ENCODE measurements around the gene AMMECR1L.
"Not testable (repeated sequence)": the region's sequence is repeated elsewhere in the genome, so short reads cannot be mapped to it uniquely, and the experiment has no call there.

Gene AMMECR1L

DNA sequence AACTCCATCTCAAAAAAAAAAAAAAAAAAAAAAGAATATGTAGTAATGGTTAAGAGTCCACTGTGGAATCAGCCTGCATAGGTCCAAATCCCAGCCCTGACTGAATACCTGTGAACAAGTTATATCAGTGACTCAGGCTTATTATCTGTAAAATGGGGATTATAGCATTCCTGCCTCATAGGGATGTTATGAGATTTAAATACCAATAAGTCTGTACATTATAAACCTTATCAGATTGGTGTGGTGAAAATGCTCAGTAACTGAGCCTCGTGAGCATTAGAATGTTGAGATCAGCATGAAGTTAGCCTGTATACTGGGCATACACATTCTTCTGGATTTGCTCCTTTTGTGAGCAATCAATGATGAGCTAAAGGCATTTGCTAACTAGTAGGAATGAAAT, 3.0 kb upstream of the AMMECR1L start:
- no peak for DNase-seq (ENCODE audit: low read depth)

DNA sequence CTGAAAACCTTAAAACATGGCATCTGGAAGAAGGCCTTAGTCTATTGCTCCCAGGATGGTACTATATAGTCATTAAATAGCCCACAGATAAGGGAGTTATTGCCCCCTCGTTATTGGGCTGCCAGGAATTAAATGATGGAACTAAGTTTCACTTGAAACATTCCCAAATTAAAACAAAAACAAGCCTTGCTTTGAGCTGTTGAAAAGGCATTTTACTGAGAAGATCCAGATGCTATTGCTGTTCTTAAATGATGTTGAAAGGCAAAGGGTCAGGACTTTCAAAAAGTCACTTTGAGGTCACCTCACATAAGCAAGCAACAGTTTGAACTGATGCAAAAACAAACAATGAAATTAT, 2.0 kb upstream of the AMMECR1L start:
- no peak for DNase-seq (ENCODE audit: low read depth)
- H3K4me3 ChIP-seq (ENCODE audit: low read depth, low read length): peak overlapping the region; percentile 59

More for the DNA sequence above, 3.0 kb upstream of the AMMECR1L start:
- no peak overlapping the region for H3K4me3 ChIP-seq (ENCODE audit: low read depth, low read length)

DNA sequence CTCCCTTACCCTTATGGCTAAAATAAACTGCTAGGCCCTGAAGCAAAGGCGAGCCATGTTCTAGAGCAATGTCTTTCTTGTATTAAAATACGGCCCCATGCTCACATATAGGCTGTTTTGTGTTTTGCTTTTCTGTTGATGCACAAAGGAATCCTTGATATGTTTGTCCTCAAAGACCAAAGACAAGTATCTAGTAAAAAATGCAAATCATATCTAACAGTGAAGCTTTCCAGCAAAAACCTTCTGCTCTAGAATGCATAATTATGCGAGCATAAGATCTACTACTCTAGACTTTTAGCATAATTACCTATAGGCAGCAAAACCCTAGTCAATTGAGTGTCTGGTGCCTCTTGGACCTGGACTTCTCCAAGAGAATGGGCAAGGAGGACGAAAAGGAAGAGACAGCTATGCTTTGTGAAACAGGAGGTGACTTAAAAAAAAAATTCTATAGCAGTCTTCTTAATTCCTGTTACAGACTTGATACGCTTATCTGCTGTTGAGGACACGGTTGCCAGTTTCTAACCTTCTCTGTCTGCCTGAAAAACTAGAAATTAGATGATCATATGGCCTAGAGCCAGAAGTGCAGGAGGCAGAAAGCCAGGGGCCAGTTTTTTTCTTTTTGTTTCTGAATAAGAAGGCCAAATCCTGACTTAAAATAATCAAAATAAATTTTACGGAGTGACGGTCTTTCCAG, 1.5 kb upstream of the AMMECR1L start:
- no peak for DNase-seq (ENCODE audit: low read depth)
- peak overlapping the region; percentile 59 for H3K4me3 ChIP-seq (ENCODE audit: low read depth, low read length)

DNA sequence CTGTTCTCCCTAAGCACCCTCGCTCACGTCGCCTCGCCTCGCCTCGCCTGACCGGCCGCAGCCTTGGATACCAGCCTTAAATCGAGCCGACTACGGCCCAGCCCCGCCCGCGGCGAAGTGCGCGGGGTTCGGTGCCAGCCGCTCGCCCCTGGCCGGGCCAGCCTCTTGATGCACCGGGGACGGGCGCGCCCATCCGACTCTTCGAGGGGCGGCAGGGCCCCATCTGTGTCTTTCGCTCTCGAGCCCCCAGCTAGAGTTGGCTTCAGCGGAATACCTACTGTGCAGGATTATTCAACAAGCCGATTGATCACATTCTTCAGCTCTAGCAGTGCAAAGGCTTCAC, 808 bp upstream of the AMMECR1L start:
- DNase-seq (ENCODE audit: low read depth): not testable (repeated sequence)
- H3K4me3 ChIP-seq (ENCODE audit: low read depth, low read length): peak overlapping the region; percentile 59

DNA sequence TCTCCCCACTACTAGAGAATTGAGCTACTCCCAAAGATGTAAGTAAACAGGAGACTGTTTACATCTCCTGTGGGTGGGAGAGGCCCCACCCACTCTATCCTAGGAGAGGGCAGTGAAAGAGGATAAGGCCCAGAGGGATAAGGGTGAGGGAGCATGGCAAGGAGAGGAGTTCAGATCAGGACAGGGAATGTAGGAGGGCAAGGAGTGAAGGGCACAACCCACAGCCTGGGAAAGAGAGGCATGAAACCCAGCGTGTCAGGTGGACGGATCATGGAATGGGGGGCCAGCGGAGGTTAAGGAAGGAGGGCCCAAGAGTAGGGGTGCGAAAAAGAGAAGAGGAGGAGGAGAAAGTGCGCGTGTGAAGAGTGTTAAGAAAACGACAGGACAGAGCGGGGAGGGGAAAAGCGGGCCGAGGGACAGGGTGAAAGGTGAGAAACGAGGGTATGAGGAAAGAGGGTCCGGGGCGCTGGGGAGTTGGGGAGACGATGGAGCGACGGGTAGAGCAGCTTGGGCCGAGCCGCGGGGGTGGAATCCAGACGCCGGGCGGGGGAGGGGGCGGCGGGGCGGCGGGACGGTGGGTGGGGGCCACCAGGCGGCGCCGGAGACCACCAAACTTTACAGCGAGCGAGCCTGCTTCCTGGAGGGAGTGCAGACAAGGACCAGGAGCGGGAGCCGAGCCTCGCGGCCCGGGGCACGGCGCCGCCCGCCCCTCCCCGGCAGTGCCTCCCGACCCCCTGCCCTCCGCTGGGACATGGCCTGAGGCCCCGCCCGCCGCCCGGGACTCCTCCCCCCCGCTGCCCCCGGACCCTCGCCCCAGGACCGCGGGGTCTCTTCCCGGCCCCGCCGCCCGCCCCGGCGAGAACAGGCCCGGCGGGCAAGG, 655 bp downstream of the AMMECR1L start:
- not testable (repeated sequence) for DNase-seq (ENCODE audit: low read depth)
- peak overlapping the region; percentile 59 for H3K4me3 ChIP-seq (ENCODE audit: low read depth, low read length)

DNA sequence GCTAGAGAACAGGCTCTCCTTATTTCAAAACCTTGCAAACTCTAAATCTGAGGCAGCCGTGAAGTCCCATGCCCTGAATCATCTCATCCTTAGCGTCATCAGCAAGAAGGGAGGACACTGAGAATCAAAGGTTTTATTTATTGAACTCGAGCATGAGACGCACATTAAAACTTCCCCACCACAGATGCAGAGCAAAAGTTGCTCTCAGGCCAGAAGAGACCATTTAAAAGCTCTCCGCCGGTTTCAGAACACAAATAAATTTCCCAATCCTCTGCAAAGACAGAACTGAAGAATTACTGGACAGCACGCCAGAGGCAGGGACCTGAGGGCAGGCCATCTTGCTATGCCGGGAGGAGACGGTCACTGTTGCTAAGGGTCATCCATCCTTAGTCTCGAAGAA, 1.3 kb downstream of the AMMECR1L start:
- DNase-seq (ENCODE audit: low read depth): peak; percentile 46
- H3K4me3 ChIP-seq (ENCODE audit: low read depth, low read length): peak overlapping the region; percentile 57

DNA sequence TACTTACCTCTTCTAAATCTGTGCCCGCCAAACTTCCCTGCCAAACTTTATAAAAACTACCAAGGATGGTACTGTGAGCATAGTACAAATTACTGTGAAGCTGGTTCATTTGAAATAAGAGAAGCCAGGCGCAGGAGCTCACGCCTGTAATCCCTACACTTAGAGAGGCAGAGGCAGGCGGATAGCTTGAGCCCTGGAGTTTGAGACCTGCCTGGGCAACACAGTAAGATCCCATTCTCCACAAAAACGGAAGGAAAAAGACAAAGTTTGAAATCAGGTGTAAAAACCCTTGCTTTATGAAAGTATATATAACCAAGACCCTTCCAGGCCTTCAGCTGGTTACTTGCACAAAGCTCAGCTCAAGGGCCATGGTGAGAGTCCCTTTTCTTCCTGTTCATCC, 5.9 kb downstream of the AMMECR1L start:
- no peak for DNase-seq (ENCODE audit: low read depth)
- no peak overlapping the region for H3K4me3 ChIP-seq (ENCODE audit: low read depth, low read length)

DNA sequence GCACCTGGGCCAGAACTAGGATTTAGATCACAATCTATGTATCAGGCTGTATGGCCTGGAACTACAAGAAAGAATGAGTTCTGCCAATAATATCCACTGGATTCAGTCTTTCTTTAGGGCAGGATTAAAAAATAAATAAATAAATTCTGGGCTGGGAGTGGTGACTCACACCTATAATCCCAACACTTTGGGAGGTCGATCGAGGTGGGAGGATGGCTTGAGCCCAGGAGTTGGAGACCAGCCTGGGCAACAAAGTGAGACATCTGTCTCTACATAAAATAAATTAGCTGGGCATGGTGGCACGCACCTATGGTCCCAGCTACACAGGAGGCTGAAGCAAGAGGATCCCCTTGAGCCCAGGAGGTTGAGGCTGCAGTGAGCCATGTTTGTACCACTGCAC, 8.1 kb downstream of the AMMECR1L start:
- DNase-seq (ENCODE audit: low read depth): no peak
- H3K4me3 ChIP-seq (ENCODE audit: low read depth, low read length): no peak overlapping the region

DNA sequence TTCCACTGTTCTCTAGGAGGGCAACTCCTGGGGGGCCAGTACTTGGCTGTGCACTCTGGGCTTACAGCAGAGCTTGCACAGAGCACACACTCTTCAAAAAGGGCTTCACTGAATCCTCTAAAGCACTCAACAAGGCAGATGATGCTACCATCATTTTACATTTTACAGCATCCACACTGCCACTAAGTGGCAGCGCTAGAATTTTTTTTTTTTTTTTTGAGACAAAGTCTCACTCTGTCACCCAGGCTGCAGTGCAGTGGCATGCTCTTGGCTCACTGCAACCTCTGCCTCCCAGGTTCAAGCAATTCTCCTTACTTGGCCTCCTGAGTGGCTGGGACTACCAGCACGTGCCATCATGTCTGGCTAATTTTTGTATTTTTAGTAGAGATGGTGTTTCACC, 8.6 kb downstream of the AMMECR1L start:
- no peak overlapping the region for H3K4me3 ChIP-seq (ENCODE audit: low read depth, low read length)
- no peak for DNase-seq (ENCODE audit: low read depth)

DNA sequence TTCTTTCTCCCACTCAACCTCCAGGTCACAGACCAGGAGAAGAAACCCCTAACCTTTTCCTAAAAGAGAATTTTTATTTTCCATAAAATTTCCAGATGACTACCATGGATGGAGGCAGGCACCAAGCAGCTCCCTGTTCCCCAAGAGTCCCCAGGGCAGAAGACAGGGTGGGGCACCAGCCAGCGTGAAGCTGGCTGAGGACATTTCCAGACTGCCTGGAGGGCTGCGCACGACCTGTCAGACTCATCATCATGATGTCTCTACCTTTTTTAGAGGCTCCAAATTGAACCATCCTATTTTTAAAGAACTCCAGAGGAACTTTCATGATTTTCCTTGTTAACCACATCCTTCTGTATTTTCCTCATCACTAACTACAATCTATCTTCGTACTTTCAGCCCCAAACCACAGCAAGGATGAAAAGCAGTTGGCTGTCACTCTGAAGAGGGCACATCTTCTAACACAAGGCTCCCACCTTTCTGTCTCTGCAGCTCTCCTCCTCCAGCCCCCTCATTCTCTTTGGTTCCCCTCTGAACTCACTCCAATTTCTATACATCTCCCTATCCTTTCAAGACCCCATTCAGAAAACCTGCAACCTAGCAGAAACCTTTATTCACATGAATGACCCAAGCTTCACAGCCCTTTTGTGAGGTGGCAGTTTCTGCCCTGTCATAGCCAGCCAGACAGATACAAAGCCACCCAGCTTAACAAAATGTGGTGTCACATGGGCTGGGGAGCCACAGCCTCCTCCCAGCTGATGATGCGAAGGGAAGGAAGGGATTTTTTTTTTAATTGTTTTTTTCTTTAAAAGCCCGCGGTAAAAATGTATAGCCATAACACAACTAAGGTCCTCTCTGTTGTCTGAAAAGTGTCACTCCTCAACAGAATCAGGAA, 11.1 kb downstream of the AMMECR1L start:
- no peak overlapping the region for H3K4me3 ChIP-seq (ENCODE audit: low read depth, low read length)
- no peak for DNase-seq (ENCODE audit: low read depth)

DNA sequence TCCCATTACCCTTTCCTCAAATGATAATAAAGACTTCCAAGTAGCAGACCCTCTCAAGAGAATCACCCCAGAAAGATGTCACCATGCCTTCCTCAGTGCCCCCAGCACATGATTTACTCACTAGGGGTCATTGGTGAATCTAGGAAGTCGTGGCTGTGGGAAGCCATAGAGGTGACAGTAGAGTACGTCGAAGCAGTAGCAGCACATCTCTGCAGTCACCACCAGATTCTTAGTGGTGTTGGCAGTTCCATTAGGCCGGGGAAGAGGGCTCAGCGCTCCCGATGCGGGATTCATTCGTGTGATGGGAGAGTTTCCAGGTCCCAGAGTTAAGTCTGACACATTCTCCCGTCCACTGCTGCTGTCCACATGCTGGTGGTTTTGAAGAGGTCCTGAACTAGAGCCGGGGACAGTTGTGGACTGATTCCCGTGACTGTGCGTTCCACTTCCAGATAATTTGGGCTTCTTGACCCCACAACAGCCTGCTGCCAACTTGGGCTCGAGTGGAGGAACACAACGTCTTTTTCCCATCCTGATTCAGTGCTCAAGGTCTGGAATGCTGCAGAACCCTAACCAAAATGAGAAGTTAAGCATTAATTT, 12.0 kb downstream of the AMMECR1L start:
- DNase-seq (ENCODE audit: low read depth): no peak
- H3K4me3 ChIP-seq (ENCODE audit: low read depth, low read length): no peak overlapping the region

DNA sequence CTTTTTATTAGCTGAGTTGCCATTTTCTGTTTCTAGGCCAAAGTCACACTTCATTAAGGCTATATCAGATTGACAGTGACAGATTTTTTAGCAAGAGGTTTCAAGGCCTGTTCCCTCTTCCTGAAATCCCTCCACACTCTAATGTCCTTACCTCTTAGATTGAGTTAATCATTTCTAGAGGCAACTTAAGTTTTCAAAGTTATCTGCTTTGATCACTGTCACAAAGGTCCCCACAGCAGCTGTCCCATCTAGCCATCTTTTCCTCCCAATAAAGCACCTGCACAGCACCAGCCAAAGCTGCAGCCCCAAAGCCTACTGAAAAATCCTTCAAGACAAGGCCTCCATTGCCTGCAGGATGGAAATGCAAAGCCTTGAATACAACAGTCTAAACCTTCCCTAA, 13.4 kb downstream of the AMMECR1L start:
- H3K4me3 ChIP-seq (ENCODE audit: low read depth, low read length): no peak overlapping the region
- DNase-seq (ENCODE audit: low read depth): no peak

DNA sequence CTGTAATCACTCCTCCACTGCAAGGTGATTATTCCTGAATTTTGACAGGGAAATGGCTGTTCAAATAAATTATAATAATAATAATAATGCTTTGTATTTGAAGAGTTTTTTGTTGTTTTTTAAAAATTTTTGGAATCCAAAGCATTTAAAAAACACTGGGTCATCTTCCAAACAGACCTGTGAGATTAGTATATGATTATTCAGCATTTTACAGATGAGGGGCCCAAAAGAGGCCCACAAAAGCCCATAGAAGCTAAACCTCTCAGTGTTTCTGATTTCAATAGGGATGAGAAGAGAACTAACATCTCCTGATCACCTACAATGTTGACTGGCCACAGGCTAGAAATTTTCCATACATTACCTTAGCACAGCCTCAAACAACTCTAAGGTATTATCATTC, 19.8 kb downstream of the AMMECR1L start:
- no peak overlapping the region for H3K4me3 ChIP-seq (ENCODE audit: low read depth, low read length)
- DNase-seq (ENCODE audit: low read depth): no peak

DNA sequence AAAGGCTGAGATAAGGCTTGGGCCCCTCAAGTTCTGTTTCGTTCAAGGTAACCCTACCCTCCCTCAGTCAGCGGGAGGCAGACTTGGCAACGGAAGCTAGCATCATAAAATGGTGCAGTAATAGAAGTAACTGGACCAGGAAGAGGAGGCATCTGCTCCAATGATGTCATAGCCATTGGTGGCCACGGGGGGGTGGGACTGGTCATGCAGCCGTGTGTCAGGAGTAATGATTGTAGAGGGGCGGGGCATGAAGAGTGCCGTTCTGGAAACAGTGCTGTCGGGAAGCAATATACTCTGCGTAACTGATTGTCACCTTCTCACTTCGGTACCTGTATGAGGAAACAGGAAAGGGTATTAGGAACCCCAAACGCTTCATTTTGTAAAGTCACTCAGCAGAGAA, 20.9 kb downstream of the AMMECR1L start:
- no peak for DNase-seq (ENCODE audit: low read depth)
- no peak overlapping the region for H3K4me3 ChIP-seq (ENCODE audit: low read depth, low read length)

DNA sequence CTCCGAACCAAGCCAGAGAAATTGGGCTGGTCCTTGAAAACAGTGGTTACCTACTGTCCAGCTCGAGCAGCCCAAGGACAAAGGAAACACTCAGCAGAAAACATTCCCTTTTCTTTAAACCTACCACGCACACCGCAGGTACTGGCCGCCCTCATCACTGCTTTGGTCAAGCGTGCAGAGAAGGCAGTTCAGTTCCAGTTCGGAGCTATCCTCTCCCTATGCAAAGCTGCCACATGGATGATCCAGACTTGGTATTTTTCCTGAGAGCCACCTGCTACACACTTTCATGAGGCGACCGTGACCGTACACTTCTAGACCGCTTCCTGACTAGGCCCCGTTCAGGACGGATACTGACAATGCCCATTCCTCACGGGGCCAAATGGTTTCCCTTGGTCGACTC, 23.5 kb downstream of the AMMECR1L start:
- no peak for DNase-seq (ENCODE audit: low read depth)
- no peak overlapping the region for H3K4me3 ChIP-seq (ENCODE audit: low read depth, low read length)

DNA sequence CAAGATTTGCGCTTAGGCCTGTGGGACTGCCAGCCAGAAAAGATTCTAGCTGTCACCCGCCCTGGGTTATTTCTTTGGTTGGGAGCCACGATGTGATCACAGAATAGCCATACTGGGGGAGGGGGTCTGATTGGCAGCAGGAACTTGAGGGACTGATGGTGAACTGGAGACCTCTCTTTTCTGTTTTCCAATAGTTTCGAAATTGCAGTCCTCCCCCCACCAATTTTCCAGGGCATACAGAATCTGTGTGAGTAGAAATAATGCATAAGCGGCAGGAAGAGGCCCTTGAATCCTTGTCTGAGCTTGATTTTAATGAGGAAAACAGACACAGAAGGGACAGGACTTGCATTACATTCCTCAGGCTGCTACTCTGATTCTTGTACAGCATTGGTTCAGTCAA, 25.6 kb downstream of the AMMECR1L start:
- no peak for DNase-seq (ENCODE audit: low read depth)
- H3K4me3 ChIP-seq (ENCODE audit: low read depth, low read length): no peak overlapping the region

DNA sequence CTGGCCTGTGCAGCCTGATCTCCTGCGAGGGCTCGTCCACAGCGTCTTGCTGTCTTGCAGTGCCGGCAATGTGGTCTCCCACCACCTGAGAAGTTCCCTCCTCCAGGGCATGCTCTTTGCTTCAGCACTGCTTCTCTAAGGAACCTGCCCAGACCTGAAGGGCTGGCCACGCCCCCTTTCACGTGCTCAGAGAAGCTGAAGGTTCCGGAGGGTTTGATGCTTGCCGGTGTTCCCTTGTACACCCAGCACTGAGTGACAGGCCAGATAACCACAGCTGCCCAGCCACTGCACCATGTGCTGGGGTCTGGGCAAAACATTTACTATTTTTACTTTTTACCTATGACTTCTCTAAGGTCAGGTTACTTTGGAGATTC, 26.1 kb downstream of the AMMECR1L start:
- no peak overlapping the region for H3K4me3 ChIP-seq (ENCODE audit: low read depth, low read length)
- no peak for DNase-seq (ENCODE audit: low read depth)

DNA sequence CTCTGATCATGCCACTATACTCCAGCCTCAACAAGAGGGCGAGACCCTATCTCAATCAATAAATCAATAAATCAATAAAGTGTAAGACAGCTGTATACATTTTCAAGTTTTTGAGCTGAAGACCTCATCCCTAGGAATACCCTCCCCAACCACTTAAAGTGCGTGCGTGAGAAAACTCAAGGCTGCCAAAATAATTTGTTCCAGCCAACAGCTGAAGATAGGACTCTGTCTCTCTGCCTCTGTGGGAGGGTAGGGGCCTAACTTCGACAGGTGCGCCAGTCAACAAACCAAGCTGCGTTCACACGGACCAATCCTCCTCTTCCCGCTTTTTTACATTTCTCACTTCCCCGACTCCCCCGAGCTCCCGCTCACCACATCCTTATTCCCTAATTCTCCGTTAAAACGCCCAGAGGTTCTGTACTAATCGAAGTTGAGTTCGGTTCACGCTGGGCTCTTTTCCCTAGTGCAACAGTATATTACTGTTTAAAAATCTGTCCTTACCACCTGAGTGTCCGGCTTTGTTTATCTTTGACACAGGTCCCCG, 28.4 kb downstream of the AMMECR1L start:
- DNase-seq (ENCODE audit: low read depth): no peak
- H3K4me3 ChIP-seq (ENCODE audit: low read depth, low read length): peak overlapping the region; percentile 88

DNA sequence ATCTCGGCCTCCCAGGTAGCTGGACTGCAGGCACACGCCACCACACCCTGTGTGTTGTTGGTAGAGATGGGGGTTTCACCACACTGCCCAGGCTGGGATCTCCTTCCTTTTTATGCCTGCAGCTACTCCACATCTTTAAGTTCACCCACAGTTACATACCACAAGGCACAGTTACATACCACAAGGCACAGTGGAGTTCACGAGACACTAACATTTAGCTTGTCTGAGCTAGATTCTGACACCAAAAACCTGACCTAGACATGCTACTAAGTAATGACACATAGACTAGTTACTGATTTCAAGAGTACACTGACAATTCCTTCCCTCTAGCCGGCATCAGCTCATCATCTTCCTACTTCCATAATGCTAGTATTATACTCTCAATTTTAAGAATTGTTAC, 32.1 kb downstream of the AMMECR1L start:
- DNase-seq (ENCODE audit: low read depth): no peak
- no peak overlapping the region for H3K4me3 ChIP-seq (ENCODE audit: low read depth, low read length)

DNA sequence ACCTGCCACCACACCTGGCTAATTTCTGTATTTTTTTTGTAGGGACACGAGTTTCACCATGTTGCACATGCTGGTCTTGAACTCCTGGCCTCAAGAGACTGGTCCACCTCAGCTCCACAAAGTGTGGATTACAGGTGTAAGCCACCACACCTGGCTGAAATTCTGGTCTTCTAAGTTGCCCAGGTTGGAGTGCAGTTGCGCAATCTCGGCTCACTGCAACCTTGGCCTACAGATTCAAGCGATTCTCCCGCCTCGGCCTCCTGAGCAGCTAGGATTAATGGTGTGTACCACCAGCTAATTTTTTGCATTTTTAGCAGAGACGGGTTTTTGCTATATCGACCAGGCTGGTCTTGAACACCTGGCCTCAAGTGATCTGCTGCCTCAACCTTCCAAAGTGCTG, 33.4 kb downstream of the AMMECR1L start:
- no peak overlapping the region for H3K4me3 ChIP-seq (ENCODE audit: low read depth, low read length)

More for the DNA sequence above, 33.4 kb downstream of the AMMECR1L start:
- DNase-seq (ENCODE audit: low read depth): no peak
